ENCODE results near the gene GNAI1. TPM values are rescaled to one million over a fixed set of nuclear protein-coding genes. Genes with fewer than 3 reads are reported as not detected.

GNAI1 gene
- total RNA-seq, 1 experiment from 2014 or later, result 1.2 TPM

DNA sequence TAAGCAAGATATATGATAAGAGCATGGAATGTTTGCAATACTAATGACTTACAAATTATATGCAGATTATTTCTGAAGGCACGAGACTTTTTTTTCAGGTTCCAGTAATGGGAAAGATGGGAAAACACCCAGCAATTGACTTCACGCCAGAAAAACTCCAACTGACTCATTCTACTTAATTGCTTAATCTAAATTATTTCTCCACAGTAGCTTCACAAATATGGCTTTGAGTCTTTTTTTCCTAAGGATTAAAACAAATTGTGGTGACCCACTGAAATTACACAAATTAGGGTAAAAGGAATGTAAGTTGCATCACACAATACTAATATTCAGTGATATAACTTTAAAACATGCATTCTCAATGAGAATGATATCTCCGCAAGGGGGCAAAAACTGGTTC, 138.7 kb downstream of the GNAI1 start:
- DNase-seq (ENCODE audit: low spot score), result no peak
- in situ Hi-C loops (cut with HindIII; ENCODE audit: low sequenced_read_pairs), result no loop called here

DNA sequence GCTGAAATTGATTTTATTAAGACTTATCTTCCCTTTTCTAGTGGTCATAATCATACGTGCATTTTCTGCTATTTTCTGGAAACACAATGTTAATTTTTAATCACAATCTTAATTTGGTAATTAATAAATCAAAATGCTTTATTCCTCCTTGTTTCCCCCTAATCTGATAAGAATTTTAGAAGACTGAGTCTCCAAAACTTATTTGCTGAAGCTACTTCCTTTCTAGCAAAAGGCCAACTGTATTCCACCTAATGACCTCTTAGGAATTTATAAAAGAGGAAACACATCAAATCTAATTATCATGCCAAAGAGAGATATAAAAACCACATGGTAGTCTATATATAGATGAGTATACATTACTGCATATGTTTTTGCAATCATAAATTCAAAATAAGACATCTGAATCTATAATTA, 140.6 kb downstream of the GNAI1 start:
- DNase-seq (ENCODE audit: low spot score), result no peak
- in situ Hi-C loops (cut with HindIII; ENCODE audit: low sequenced_read_pairs), result no loop called here

All from G401 (cell line).